Stimulated activated CD4-positive, alpha-beta T cell treated with anti-CD3 and anti-CD28 coated beads, Interleukin-1b, Interleukin-23, amount 100 ng/mL, for 48 hours (primary cell): ENCODE results near the gene MXRA5.
"Not testable (repeated sequence)": the region's sequence is repeated elsewhere in the genome, so short reads cannot be mapped to it uniquely, and the experiment has no call there.

Experiments used
- DNase-seq: peaks from one replicate; pipeline ENCODE4 v3.0.0-alpha.2; 2020

MXRA5 gene

GRCh38 chrX:3346501-3347259 lies at the start of gene MXRA5:
TSS of gene MXRA5 (minus strand) at chrX:3346652. CDS start at chrX:3343833, 2,819 bp downstream.
- DNase-seq, result no peak

DNA sequence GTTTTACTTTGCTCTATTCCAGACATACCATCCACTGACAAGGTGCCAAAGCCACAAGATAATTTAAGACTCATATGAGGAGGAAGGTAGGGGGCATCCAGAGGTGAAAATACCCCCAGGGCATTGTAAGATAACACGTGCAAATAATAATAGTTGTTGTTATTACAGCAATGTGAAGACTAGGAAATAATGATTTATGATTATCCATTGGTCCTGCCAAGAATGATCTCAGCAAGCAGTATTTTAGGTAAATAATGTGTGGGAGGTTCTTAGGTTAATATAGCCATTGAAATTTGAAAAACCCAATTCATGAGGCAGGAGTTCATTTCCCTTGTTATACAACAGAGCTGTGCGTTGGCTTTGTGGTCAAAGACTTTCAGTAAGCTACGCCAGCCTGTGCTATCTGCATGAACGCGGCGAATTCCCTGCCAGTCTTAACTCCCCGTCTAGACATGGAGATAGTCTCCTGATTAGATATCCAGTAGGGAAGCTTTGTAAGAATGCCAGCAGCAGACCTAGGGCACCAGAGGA lies 47.2 kb upstream of the MXRA5 start:
- DNase-seq, result no peak

DNA sequence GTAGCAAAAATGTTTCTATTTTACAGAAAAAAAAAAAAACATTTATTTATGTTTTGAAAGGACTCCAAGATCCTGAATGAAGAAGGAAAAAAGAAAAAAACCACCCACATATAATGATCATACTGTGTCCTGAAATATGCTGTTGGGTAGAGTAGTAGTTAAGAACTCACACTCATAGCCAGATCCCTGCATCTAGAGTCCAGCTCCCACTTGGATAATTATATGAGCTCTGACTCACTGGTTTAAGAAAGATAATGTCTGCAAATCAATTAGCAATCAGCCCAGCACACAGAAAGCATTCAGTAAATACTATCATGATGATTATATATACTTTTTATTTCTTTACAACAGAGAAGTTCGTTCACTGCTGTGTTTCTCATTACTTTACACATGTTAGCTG lies 46.7 kb upstream of the MXRA5 start:
- no peak for DNase-seq

- no peak for DNase-seq
Observed at GRCh38 chrX:3388457-3388856, 42.0 kb upstream of the MXRA5 start.

DNA sequence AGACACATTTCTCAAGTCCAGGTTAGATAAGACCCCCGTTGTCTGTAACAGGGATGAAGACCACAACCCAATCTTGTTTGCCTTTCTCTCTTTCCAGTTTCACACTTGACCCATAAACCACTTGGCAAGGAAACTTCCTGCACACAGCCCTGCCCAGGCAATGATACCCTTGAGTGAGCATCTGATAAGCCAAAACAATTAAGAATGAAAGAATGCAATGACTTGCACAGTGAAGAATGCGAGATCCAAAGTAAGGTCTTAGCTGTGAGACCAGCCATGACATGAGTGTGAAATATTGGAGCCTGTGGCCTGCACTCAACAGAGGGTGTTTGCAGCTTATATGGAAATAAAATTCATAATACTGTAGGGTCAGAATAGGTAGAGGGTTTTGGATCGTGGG lies 37.9 kb upstream of the MXRA5 start:
- no peak for DNase-seq

DNA sequence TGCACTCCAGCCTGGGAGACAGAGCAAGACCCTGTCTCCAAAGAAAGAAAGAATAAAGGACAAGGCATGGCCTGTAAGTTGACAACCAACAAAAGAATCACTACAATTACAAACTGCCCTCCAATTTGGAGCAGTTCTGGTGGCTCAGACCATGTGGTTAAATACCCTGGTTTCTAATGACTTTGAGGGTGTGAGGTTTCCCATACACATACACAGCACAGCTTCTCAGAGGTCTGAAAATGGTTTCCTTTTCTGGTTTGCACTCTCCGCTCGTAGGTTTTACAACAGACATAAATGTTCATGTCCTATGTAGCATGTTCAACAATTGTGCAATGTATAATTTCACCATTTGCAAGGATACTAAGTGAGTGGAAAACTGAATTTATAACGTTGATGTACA lies 34.2 kb upstream of the MXRA5 start:
- DNase-seq, result no peak

GRCh38 chrX:3379111-3379510 lies 32.7 kb upstream of the MXRA5 start:
- DNase-seq, result no peak

DNA sequence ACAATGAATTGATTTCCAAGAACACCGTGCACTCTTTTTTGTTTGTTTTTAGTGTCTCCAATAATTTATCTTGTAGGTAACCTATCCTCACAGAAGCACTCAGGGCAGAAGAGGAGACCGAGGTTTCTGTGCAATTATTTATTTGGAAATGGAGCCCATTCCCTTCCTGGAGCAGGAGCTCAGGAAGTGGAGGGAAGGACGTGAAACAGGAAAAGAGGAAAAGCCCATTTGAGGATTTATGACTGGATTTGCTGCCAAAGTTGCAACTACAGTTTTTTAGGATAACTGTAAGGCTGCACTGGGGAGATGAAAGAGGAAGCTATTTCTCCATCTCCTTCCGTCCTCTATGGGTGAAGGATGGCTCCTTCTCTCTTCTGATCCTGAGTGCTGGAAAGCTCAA lies 31.7 kb upstream of the MXRA5 start:
- DNase-seq, result no peak

DNA sequence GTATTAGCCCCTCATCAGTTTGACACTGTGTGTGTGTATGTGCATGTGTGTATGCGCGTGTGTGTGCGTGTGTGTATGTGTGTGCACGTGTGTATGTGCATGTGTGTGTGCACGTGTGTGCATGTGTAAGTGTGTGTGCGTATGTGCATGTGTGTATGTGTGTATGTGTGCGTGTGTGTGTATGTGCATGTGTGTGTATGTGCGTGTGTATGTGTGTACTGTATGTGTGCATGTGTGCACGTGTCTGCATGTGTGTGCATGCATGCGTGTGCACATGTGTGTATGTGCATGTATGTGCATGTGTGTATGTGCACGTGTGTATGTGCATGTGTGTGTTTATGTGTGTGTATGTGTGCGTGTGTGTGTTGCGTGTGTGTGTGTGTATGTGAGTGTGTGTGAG lies 31.1 kb upstream of the MXRA5 start:
- DNase-seq, result no peak

GRCh38 chrX:3375878-3376508 lies 29.5 kb upstream of the MXRA5 start:
- not testable (repeated sequence) for DNase-seq

DNA sequence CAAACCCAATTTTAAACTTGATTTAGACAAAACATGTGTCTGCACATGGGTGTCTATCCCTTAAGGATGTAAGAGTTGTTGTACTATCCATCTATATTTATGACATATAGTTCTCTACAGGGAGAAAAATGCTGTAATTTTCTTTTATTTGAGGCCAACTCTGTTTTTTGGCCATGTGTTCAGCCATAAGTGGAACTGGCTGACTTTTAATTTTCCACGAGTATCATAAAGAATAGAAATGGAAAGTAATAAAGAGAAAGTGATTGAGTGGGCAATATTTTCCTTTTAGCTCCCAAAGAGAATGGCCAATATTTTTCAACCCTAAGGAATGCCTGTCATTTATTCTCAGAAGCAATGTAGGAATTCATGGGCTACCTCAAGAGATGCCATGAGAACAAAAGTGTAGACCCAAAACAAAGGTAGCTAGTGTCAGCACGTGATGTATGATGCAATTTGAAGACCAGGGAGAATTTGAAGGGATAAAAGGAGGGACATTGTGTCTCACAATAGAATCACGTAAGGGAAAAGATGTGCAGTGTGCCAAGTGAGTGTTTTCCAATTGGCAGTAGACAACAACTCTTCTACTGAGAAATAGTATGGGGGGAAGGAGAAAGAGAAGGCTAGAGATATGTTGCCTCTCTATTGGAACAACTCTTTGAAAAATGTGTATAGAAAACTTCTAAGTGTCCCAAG lies 27.8 kb upstream of the MXRA5 start:
- DNase-seq, result no peak

DNA sequence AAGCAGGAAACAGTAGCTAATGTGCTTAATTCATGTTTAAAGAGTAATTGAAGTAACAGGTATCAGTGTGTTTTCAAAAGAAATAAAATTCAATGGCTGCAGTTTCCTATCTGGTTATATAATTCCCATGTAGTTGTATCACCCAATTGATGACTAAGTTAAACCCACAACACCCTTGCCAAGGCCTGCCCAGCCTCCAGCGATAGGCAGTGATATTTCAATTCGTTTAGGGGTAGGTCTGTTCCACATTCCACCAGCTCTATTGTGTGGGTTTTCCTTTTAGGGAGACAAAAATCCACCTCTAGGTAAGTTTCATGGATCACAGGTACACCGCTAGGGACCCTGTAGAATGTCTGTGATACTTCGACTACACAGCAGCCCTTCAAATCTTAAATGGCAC lies 24.7 kb upstream of the MXRA5 start:
- no peak for DNase-seq

- DNase-seq, result no peak
Observed at GRCh38 chrX:3370656-3371055, 24.2 kb upstream of the MXRA5 start.

DNA sequence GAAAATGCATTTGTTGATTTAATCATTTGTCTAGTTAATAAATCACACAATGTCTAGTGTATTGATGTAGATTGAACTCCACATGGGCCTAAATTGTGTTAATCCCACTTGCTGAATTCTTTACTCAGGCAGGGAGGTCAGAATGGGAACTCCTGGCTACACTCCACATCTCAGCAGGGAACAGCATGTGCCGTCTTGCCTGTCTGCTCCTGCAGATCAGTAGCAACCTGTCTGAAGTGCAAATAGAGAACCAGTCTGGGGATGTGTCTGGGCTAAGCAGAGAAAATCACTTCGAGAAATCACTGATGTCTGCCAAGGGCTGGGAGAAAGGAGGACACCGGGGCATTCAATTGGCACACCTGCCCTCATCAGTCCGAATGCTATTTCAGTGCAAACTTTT lies 16.5 kb upstream of the MXRA5 start:
- DNase-seq, result no peak

GRCh38 chrX:3360881-3361280 lies 14.4 kb upstream of the MXRA5 start:
- DNase-seq, result no peak

- DNase-seq, result not testable (repeated sequence)
Observed at GRCh38 chrX:3352741-3353140, 6.3 kb upstream of the MXRA5 start.

- DNase-seq, result no peak
Observed at GRCh38 chrX:3351276-3351675, 4.8 kb upstream of the MXRA5 start.

GRCh38 chrX:3348191-3348590 lies 1.7 kb upstream of the MXRA5 start:
- no peak for DNase-seq

DNA sequence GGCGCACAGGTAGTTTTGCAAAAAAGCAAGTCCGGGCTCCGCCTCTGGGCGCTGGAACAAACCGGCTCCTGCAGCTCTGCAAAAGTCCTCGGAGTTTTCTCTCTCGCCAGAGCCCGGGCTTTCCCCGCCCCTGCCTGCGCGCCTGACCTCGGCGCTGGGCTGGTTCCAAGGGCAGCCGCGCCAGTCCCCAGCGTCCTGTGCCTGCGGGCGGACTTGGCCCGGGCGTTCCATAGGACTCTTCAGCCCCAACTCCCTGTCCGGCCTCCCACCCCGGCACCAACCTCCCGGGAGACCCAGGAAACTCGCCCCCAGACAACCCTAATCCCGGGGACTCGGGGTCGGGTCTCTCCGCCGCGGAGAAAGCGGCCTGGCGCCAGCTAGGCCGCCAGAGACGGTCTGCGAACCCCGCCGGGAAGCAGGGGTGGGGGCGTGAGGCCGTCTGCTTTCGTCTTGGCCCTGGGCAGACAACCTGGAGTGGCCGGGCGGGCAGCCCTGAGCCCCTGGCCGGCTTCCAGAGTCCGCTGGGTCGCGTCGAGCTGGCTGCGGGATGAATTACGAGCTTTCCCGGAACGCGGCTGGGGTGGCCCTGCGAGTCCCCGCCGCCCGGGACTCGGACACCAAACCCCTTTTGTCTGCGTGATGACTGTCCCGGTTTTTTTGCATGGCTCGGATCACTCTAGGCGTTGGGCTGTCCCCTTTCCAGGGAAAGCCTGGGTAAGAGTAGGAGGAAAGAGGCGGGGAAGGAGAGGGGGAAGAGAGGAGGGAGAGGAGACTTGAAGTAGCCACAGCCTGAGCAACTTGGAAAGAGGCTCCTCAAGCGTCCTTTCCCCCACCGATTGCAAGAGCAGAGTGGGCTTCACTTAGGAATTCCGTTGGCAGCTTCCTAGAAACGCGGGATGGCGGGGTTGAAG lies 916 bp downstream of the MXRA5 start:
- no peak for DNase-seq

GRCh38 chrX:3343569-3343968 lies 2.9 kb downstream of the MXRA5 start:
- not testable (repeated sequence) for DNase-seq

DNA sequence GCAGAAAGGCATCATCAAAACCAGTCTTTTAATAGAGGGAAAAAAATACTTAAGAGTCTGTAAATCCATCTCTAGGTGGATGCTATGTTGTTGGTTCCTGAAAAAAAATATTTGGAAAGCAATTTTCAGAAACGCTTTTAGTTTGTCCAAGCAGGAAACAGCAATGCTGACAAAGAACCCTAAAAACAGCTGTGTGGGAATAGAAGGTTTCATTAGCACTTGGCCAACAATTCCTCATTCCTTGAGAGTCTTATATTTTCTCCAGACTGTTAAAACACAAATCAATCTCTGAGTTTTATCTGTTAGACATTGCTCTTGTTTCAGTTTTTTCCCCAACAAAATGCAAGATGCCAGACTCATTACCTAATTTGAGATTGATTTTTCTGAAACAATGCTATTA lies 6.4 kb downstream of the MXRA5 start:
- DNase-seq, result no peak

GRCh38 chrX:3326681-3327080 lies 19.8 kb downstream of the MXRA5 start:
- DNase-seq, result no peak
